Thoracic aorta (tissue), 2 donors: ENCODE results near the gene STRAP. TPM values are rescaled to one million over a fixed set of nuclear protein-coding genes. Genes with fewer than 3 reads are reported as not detected.

Experiments
- ATAC-seq: fragments of 150-250 bp; one replicate; pipeline ENCODE4 v1.8.0; 2017; ENCODE audit warnings: low read depth; ENCODE audit not compliant: insufficient number of reproducible peaks, low FRiP score
- DNase-seq: peaks from one replicate; pipeline ENCODE4 v3.0.0-alpha.2; 2020; ENCODE audit warnings: low spot score
- H3K27ac ChIP-seq, 2 donors: fragments of 200-600 bp; sonication (generic); 1 replicate in 1 of 2; 2 replicates in 1 of 2; pipeline ENCODE4 v1.5.1; 2016; ENCODE audit warnings: mild to moderate bottlenecking in 2 of 2, moderate library complexity in 2 of 2
- H3K27me3 ChIP-seq: fragments of 200-600 bp; sonication (generic); replicated peaks from 2 replicates; pipeline ENCODE4 v1.6.0; 2016; ENCODE audit warnings: mild to moderate bottlenecking; ENCODE audit not compliant: insufficient read depth
- H3K36me3 ChIP-seq: fragments of 200-600 bp; sonication (generic); one replicate; pipeline ENCODE4 v1.5.1; 2016
- H3K4me1 ChIP-seq, 2 donors: fragments of 200-600 bp; sonication (generic); 1 replicate in 1 of 2; 2 replicates in 1 of 2; pipeline versions ENCODE4 v1.5.1 to v1.6.0; 2016; ENCODE audit warnings: low read depth in 2 of 2, mild to moderate bottlenecking in 1 of 2; ENCODE audit not compliant: control insufficient read depth in 1 of 2
- H3K4me3 ChIP-seq: fragments of 200-600 bp; sonication (generic); 2 replicates; pipeline ENCODE4 v1.5.1; 2016; ENCODE audit warnings: mild to moderate bottlenecking
- H3K9me3 ChIP-seq: fragments of 200-600 bp; sonication (generic); 2 replicates; pipeline ENCODE4 v1.5.1; 2016
- CTCF ChIP-seq: fragments of 200-600 bp; sonication (generic); IDR thresholded peaks from one replicate; pipeline ENCODE4 v1.5.1; 2019; ENCODE audit warnings: antibody characterized with exemption
- total RNA-seq, 2 donors: library from RNA; depleted of rRNA; stranded (reverse); fragments of >200 nt; gene quantifications; one replicate each; pipeline versions ENCODE4 v1.1.0 to v1.2.3, GENCODE V29; 2016

STRAP gene
- total RNA-seq, 2 donors from 2014 or later: 55.1 to 55.5 TPM

GRCh38 chr12:15842108-15842507, 40.1 kb upstream of the STRAP start:
- no peaks in the 10 kb centered on the region for H3K9me3 ChIP-seq
- no peak for ATAC-seq
- no peak for TF ChIP-seq CTCF
- H3K4me3 ChIP-seq: no peak overlapping the region
- peaks cover 6 to 15% of the 10 kb centered on the region in 2 donors for H3K4me1 ChIP-seq
- no peak for DNase-seq
- no peak overlapping the region for H3K27ac ChIP-seq
- H3K36me3 ChIP-seq: no peaks in the 10 kb centered on the region
- no peaks in the 10 kb centered on the region for H3K27me3 ChIP-seq

- ATAC-seq (no peak), DNase-seq (no peak)
- no peak for TF ChIP-seq CTCF
- Histone ChIP-seq H3K4me1 (peaks cover 0 to 14% of the 10 kb centered on the region in 2 donors), H3K9me3 (no peaks in the 10 kb centered on the region), H3K27me3 (no peaks in the 10 kb centered on the region), H3K4me3 (no peak overlapping the region), H3K36me3 (no peaks in the 10 kb centered on the region), H3K27ac (no peak overlapping the region)
These were observed 35.3 kb upstream of the STRAP start for GRCh38 chr12:15846887-15847286.

DNA sequence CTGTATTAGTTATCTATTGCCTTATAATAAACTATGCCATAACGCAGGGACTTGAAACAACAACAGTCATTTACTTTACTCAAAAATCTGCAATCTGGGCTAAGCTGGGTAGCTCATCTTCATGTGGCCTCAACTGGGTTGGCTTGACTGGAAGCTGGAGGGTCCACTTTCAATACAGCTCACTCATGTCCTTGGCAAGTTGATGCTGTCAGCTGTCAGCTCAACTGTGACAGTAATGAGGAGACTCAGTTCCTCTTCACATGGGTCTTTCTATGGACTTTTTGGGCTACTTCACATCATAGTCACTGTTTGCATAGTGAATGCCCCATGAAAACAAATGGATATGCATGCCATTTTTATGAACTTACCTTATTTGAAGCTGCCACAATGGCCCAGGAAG, 33.6 kb upstream of the STRAP start:
- no peak for DNase-seq
- Histone ChIP-seq H3K4me1 (peaks cover 0 to 14% of the 10 kb centered on the region in 2 donors), H3K9me3 (no peaks in the 10 kb centered on the region), H3K27ac (no peak overlapping the region), H3K36me3 (no peaks in the 10 kb centered on the region), H3K4me3 (no peak overlapping the region), H3K27me3 (no peaks in the 10 kb centered on the region)
- TF ChIP-seq CTCF: no peak
- ATAC-seq: no peak

DNA sequence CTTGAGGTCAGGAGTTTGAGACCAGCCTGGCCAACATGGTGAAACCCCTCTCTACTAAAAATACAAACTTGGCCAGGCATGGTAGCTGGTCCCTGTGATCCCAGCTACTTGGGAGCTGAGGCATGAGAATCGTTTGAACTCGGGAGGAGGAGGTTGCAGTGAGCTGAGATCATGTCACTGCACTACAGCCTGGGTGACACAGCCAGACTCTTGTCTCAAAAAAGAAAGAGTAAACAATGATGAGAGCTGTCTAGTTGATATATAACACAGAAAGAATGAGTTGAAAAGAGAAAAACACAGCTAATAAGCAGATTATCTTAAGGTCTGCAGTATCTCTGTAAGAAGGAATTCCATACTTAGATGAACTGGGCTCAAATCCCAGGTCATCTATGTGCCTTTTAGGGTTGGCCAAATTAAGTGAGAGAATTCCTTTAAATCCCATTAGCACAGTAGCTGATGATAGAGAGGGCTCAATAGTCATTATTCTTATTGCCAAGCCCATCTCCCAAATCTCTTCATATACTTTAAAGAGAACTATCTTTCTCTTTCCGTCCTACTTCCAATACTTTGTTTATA, 31.1 kb upstream of the STRAP start:
- DNase-seq: no peak
- H3K36me3 ChIP-seq: no peaks in the 10 kb centered on the region
- peaks cover 3 to 21% of the 10 kb centered on the region in 2 donors for H3K4me1 ChIP-seq
- no peak overlapping the region for H3K4me3 ChIP-seq
- no peak for TF ChIP-seq CTCF
- ATAC-seq: no peak
- no peaks in the 10 kb centered on the region for H3K27me3 ChIP-seq
- no peak overlapping the region for H3K27ac ChIP-seq
- no peaks in the 10 kb centered on the region for H3K9me3 ChIP-seq

DNA sequence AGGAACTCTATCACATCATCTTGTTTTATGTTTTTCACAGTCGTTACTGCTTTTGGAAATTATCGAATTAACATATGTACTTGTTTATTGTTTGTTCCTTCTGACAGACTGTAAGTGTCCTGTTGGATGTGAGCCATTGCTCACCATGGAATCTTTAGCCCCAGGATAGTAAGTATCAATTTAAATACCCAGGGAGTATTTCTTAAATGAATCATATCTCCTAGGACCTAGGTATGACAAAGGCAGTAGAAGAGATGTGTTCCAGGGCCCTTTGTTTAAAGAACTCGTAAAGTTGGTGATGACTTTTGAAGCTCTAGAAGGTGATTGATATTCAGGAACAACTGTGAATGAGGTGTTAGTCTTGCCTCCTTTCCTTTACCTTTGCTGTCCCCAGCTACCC, 30.3 kb upstream of the STRAP start:
- TF ChIP-seq CTCF: no peak
- no peak overlapping the region for H3K27ac ChIP-seq
- H3K36me3 ChIP-seq: no peaks in the 10 kb centered on the region
- no peak overlapping the region for H3K4me3 ChIP-seq
- DNase-seq (no peak), ATAC-seq (no peak)
- peaks cover 3 to 16% of the 10 kb centered on the region in 2 donors for H3K4me1 ChIP-seq
- H3K27me3 ChIP-seq: no peaks in the 10 kb centered on the region
- no peaks in the 10 kb centered on the region for H3K9me3 ChIP-seq
